GM10847 (cell line): ENCODE measurements around the gene MPP7.

ENCODE experiments used
- POLR2A ChIP-seq: IDR thresholded peaks from 2 replicates; pipeline ENCODE4 v1.6.1; 2011; ENCODE audit not compliant: insufficient read length; ENCODE audit errors: extremely low read depth

MPP7 gene

DNA sequence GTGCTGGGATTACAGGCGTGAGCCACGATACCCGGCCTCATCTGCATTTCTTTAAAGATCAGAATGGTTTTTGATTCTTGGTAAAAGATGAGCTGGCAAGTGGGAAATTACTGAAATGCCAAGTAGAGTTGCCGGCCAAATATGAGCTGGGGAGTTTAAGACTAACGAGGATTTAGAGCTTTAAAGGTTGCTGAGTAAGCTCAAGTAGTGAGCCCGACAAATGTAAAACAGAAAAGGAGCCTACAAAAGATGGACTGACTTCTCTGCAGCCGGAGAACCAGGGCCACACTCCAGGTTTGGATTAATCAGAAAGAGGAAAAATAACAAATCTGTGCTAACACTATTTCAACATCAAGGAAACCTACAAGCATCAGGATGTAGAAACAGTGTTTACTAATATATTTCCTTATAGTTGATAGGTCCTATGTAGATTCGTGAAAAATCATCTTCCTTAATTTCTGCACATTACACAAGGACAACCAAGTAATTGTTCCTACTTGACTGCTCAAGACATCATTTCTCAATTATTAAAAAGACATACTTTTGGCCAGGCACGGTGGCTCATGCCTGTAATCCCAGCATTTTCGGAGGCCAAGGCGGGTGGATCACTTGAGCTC lies 49.6 kb downstream of the MPP7 start:
- TF ChIP-seq POLR2A = no peak
